Heart left ventricle (tissue), 13 donors: Measurements from ENCODE around the gene ULK4.

Source experiments
- POLR2A ChIP-seq, 2 donors: fragments of 450-650 bp; IDR thresholded peaks; one replicate each; pipeline ENCODE4 v1.6.1; 2017; ENCODE audit warnings: antibody characterized with exemption in 2 of 2, mild to moderate bottlenecking in 2 of 2, moderate library complexity in 2 of 2
- TF ChIP-seq, protein P1 (sequence below), 12 donors: fragments of 200-600 bp; sonication (generic) in 4 of 12; IDR thresholded peaks; one replicate each; pipeline versions ENCODE4 v1.5.0 to v1.8.0; 2018 to 2022; ENCODE audit warnings: antibody characterized with exemption in 12 of 12, mild to moderate bottlenecking in 5 of 12
- donor health status: ischemic (EF 13 %, LVEDD 7.1; RV severe dilation, severe dysfunction).
- donor health status: DM: no; HTN: yes; CAD: no.
- donor health status: DM: no; HTN: no; CAD: no.
- donor health status: ischemic (EF 25% LVEDD 6.9; RV normal size, moderate dysfunction).
- donor health status: ischemic (EF 25% LVEDD 5.7; RV mildly dilated, moderate dysfunction).
- donor health status: ischemic (EF 35%, LVEDD 5.7; RV mildly dilated, moderate dysfunction).
- donor health status: nonischemic (EF 11% LVEDD 7.7; RV severe dilation, severe dysfunction).
- donor health status: DM: yes; HTN: yes; CAD: no.
- donor health status: PGD.
- donor health status: ischemic (EF 29% LVEDD 5.4; RV normal size, mild dysfunction).
- donor health status: nonischemic (EF 23%, LVEDD 6.1; RV moderate dilation, normal function).

DNA sequence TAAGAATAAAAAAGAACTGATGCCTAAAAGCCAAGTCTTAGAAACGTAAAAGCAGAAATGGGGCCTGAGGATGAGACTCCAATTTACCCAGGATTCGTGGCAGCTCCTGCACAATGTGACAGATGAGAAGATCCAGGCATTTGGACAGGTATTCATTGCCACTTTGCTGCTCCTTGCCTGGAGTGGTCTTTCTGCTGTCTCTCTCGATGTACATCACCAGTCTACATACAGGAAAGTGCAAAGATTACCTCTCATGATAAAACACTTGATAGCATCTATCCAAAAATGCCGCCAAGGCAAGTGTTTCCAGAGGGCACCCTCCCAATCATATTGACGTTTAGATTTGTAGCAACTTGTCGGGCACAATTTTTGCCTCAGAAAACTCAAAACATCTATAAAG, 244.3 kb downstream of the ULK4 start:
- TF ChIP-seq, protein P1, sequence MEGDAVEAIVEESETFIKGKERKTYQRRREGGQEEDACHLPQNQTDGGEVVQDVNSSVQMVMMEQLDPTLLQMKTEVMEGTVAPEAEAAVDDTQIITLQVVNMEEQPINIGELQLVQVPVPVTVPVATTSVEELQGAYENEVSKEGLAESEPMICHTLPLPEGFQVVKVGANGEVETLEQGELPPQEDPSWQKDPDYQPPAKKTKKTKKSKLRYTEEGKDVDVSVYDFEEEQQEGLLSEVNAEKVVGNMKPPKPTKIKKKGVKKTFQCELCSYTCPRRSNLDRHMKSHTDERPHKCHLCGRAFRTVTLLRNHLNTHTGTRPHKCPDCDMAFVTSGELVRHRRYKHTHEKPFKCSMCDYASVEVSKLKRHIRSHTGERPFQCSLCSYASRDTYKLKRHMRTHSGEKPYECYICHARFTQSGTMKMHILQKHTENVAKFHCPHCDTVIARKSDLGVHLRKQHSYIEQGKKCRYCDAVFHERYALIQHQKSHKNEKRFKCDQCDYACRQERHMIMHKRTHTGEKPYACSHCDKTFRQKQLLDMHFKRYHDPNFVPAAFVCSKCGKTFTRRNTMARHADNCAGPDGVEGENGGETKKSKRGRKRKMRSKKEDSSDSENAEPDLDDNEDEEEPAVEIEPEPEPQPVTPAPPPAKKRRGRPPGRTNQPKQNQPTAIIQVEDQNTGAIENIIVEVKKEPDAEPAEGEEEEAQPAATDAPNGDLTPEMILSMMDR (IDR thresholded peaks at IDR 0.05) = no peak
- no peak for TF ChIP-seq POLR2A (IDR thresholded peaks at IDR 0.05)
